Keratinocyte (primary cell): Measurements from ENCODE around the gene HCAR3.

ENCODE experiments used
- CTCF ChIP-seq, 3 experiments: IDR thresholded peaks in 1 of 3; conservative IDR thresholded peaks in 1 of 3; optimal IDR thresholded peaks in 1 of 3; 2 replicates in 2 of 3; 3 replicates in 1 of 3; pipeline versions ENCODE3 to v1.5.1; 2011; ENCODE audit warnings: low read length in 3 of 3, mild to moderate bottlenecking in 3 of 3, moderate library complexity in 2 of 3, control low read depth in 1 of 3, inconsistent platforms in 1 of 3; ENCODE audit not compliant: insufficient read depth in 2 of 3; ENCODE audit errors: extremely low read depth in 1 of 3
- EZH2 ChIP-seq: IDR thresholded peaks from one replicate; pipeline ENCODE4 v1.6.1; 2012; ENCODE audit warnings: inconsistent platforms, mild to moderate bottlenecking, low read length, moderate library complexity

- TF ChIP-seq CTCF (optimal IDR thresholded peaks at IDR 0.05 in 1 of 3, IDR thresholded peaks at IDR 0.05 in 1 of 3, conservative IDR thresholded peaks at IDR 0.05 in 1 of 3; ENCODE audit: extremely low read depth in 1 of 3, insufficient read depth in 2 of 3, low read length in 3 of 3) = no peak
- no peak for TF ChIP-seq EZH2
These were observed 13.8 kb upstream of the HCAR3 start, which contains the start of gene HCAR1 for GRCh38 chr12:122730215-122731014.
